Mucosa of descending colon (tissue), 3 donors: ENCODE measurements around the gene PPP1R9A. TPM values are rescaled to one million over a fixed set of nuclear protein-coding genes. Genes with fewer than 3 reads are reported as not detected.

ENCODE experiments used
- ATAC-seq: fragments of 200-7000 bp; cut with Tn5 transposase; one replicate; pipeline ENCODE4 v1.9.1; 2020; ENCODE audit warnings: mild to moderate bottlenecking, moderate library complexity
- DNase-seq, 3 donors: peaks; one replicate each; pipeline ENCODE4 v3.0.0-alpha.2; 2020
- H3K36me3 ChIP-seq: fragments of 200-600 bp; one replicate; pipeline ENCODE4 v1.8.0; 2021; ENCODE audit warnings: low read depth, mild to moderate bottlenecking
- H3K4me1 ChIP-seq: fragments of 200-600 bp; one replicate; pipeline ENCODE4 v1.8.0; 2021; ENCODE audit warnings: low read depth, mild to moderate bottlenecking
- H3K4me3 ChIP-seq: fragments of 200-600 bp; one replicate; pipeline ENCODE4 v1.8.0; 2021; ENCODE audit warnings: mild to moderate bottlenecking
- H3K9me3 ChIP-seq: fragments of 200-600 bp; one replicate; pipeline ENCODE4 v1.8.0; 2021; ENCODE audit warnings: mild to moderate bottlenecking
- intact Hi-C, 2 donors: fragments of 100-400 bp; cut with DNase I in 1 of 2; cut with micrococcal nuclease in 1 of 2; formaldehyde crosslinking; loops; one replicate each; pipeline versions ENCODE4 v1.11.0 to v1.11.1; 2022; cut with DNase I, micrococcal nuclease
- total RNA-seq, 3 donors: library from RNA; stranded (reverse); fragmentation: NEBNext Ultra II Directional in 2 of 3; extraction: Animal tissue kit (Norgen Biotek cat#: 25700) in 2 of 3; gene quantifications; one replicate each; pipeline versions ENCODE4 v1.2.1 to v1.2.4, GENCODE V29; 2021 to 2023
- TF ChIP-seq, protein P1 (sequence below): fragments of 200-600 bp; IDR thresholded peaks from one replicate; pipeline ENCODE4 v1.8.0; 2022; ENCODE audit warnings: antibody characterized with exemption, mild to moderate bottlenecking
- donor health status: DM: no; HTN: no; CAD: no; lungs with moderate emphysema.
- donor health status: DM: no; HTN: no; CAD: no.
- donor health status: DM: no; HTN: yes; CAD: no.

Gene PPP1R9A
- total RNA-seq, 3 donors from 2014 or later = 17.8 to 48.9 (median 30.8) TPM

- Histone ChIP-seq H3K9me3 (peaks cover 11% of the 10 kb centered on the region), H3K4me3 (no peak overlapping the region), H3K36me3 (no peaks in the 10 kb centered on the region), H3K4me1 (no peaks in the 10 kb centered on the region)
- TF ChIP-seq, protein P1, sequence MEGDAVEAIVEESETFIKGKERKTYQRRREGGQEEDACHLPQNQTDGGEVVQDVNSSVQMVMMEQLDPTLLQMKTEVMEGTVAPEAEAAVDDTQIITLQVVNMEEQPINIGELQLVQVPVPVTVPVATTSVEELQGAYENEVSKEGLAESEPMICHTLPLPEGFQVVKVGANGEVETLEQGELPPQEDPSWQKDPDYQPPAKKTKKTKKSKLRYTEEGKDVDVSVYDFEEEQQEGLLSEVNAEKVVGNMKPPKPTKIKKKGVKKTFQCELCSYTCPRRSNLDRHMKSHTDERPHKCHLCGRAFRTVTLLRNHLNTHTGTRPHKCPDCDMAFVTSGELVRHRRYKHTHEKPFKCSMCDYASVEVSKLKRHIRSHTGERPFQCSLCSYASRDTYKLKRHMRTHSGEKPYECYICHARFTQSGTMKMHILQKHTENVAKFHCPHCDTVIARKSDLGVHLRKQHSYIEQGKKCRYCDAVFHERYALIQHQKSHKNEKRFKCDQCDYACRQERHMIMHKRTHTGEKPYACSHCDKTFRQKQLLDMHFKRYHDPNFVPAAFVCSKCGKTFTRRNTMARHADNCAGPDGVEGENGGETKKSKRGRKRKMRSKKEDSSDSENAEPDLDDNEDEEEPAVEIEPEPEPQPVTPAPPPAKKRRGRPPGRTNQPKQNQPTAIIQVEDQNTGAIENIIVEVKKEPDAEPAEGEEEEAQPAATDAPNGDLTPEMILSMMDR = no peak
- ATAC-seq (peak; percentile 27), DNase-seq (no peak)
- intact Hi-C loops = no loop called here
Observed at GRCh38 chr7:95026421-95027072, 119.2 kb downstream of the PPP1R9A start.

DNA sequence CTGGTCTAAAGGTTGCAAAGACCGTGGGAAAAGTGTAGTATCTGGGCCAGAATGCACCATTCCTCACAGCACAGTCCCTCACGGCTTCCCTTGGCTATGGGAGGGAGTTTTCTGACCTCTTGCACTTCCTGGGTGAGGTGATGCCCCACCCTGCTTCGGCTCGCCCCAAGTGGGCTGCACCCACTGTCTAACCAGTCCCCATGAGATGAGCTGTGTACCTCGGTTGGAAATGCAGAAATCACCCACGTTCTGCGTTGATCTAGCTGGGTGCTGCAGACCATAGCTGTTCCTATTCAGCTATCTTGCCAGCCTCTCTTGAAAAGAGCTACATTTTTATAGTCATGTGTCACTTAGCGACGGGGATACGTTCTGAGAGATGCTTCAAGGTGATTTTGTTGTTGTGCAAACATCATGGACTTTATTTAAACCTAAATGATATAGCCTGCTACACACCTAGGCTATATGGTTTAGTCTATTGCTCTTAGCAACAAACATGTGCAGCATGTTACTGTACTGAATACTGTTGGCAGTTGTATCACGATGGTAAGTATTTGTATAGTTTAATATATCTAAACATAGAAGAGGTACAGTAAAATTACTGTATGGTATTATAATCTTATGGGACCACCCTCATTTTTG lies 120.0 kb downstream of the PPP1R9A start:
- intact Hi-C loops = no loop called here
- peak; percentile 44 to 64 (median 51) for DNase-seq
- Histone ChIP-seq H3K4me3 (no peak overlapping the region), H3K9me3 (peaks cover 11% of the 10 kb centered on the region), H3K4me1 (no peaks in the 10 kb centered on the region), H3K36me3 (no peaks in the 10 kb centered on the region)
- TF ChIP-seq, protein P1 = no peak
- ATAC-seq = peak; percentile 73

DNA sequence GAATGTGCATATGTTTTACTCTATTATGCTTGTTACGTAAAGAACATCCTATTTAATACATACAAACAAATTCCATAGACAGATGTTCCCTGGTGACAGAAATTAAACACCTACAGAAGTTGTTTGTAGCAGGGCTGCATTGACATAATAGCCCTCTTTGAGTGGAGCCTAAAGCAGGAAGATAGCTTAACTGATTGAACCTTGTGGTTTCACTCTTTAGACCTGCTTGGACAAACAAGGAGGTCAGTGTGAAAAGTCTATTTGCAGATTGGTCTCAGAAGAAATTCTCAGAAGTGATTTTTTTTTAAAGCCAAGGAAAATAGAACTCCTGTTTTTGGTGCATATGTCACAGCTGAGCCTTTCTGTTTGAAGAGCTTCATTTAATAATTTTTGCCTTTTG lies 121.3 kb downstream of the PPP1R9A start:
- no peak for DNase-seq

GRCh38 chr7:95035295-95035694 lies 127.9 kb downstream of the PPP1R9A start:
- TF ChIP-seq, protein P1 = no peak
- Histone ChIP-seq H3K4me3 (no peak overlapping the region), H3K9me3 (no peaks in the 10 kb centered on the region), H3K36me3 (no peaks in the 10 kb centered on the region), H3K4me1 (no peaks in the 10 kb centered on the region)
- intact Hi-C loops = no loop called here
- ATAC-seq (no peak), DNase-seq (no peak)

More for the DNA sequence above, 121.3 kb downstream of the PPP1R9A start:
- peak; percentile 51 for ATAC-seq
- H3K9me3 ChIP-seq = peaks cover 11% of the 10 kb centered on the region
- H3K4me3 ChIP-seq = no peak overlapping the region
- intact Hi-C loops = no loop called here
- TF ChIP-seq, protein P1 = no peak
- H3K4me1 ChIP-seq = no peaks in the 10 kb centered on the region
- H3K36me3 ChIP-seq = no peaks in the 10 kb centered on the region

GRCh38 chr7:95041031-95041430 lies 133.6 kb downstream of the PPP1R9A start:
- TF ChIP-seq, protein P1 = no peak
- no peak overlapping the region for H3K4me3 ChIP-seq
- no peaks in the 10 kb centered on the region for H3K9me3 ChIP-seq
- no peaks in the 10 kb centered on the region for H3K36me3 ChIP-seq
- DNase-seq = no peak
- intact Hi-C loops = no loop called here
- ATAC-seq = no peak
- H3K4me1 ChIP-seq = no peaks in the 10 kb centered on the region
